Activated naive CD8-positive, alpha-beta T cell (primary cell): ENCODE results near the gene TRIM42.

ENCODE experiments used
- H3K27ac Mint-ChIP-seq: one replicate; pipeline ENCODE4 v1.8.0; 2021; ENCODE audit warnings: mixed read lengths
- H3K27me3 Mint-ChIP-seq: one replicate; pipeline ENCODE4 v1.8.0; 2021; ENCODE audit warnings: mixed read lengths
- H3K36me3 Mint-ChIP-seq: one replicate; pipeline ENCODE4 v1.8.0; 2021; ENCODE audit warnings: mixed read lengths
- H3K4me1 Mint-ChIP-seq: one replicate; pipeline ENCODE4 v1.8.0; 2021; ENCODE audit warnings: low read depth, mixed read lengths
- H3K4me3 Mint-ChIP-seq: one replicate; pipeline ENCODE4 v1.8.0; 2021; ENCODE audit warnings: mild to moderate bottlenecking, mixed read lengths
- H3K9me3 Mint-ChIP-seq: one replicate; pipeline ENCODE4 v1.8.0; 2021; ENCODE audit warnings: low read depth, mixed read lengths

Gene TRIM42

DNA sequence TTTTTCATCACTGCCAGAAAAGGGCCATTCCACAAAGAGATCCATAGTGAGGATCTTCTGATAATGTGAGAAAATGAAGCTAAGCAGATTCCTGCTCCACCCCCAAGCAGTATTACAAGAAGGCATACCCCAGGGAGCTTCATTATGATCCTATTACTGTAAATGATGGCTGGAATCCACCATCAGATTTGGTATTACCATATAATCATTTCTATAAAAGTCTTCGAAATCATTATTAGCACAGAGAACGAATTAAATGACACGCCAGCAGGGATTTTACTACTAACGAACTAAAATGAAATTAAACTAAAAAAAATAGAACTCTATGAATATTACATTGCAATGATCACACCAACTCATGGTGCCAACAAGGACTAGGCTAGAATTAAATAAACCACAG is 24.4 kb downstream of the TRIM42 start:
- no peaks in the 10 kb centered on the region for H3K4me1 Mint-ChIP-seq
- no peaks in the 10 kb centered on the region for H3K9me3 Mint-ChIP-seq
- no peak overlapping the region for H3K4me3 Mint-ChIP-seq
- H3K27ac Mint-ChIP-seq = no peak overlapping the region
- no peaks in the 10 kb centered on the region for H3K36me3 Mint-ChIP-seq
- H3K27me3 Mint-ChIP-seq = peaks cover 2% of the 10 kb centered on the region

DNA sequence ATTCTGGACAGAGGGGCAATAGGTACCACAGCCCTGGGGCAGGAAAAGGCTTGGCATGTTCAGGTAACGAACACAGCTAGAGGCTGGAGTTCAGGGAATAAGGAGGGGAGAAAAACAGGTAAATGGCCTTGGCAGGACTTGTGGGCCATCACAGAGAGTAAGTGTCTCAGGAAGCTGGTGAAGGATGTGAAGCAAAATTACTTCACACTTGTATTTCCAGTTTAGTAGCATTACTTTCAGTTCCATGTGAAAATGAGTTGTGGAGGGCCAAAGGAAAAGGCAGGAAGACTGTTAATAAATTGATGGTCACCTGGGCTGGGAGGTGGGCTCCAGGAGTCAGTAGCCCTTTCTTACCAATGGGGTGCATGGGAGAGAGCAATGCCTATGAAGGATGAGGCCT is 25.6 kb downstream of the TRIM42 start:
- Mint-ChIP-seq H3K9me3 (no peaks in the 10 kb centered on the region), H3K4me1 (no peaks in the 10 kb centered on the region), H3K27me3 (peaks cover 2% of the 10 kb centered on the region), H3K27ac (no peak overlapping the region), H3K36me3 (no peaks in the 10 kb centered on the region), H3K4me3 (no peak overlapping the region)

DNA sequence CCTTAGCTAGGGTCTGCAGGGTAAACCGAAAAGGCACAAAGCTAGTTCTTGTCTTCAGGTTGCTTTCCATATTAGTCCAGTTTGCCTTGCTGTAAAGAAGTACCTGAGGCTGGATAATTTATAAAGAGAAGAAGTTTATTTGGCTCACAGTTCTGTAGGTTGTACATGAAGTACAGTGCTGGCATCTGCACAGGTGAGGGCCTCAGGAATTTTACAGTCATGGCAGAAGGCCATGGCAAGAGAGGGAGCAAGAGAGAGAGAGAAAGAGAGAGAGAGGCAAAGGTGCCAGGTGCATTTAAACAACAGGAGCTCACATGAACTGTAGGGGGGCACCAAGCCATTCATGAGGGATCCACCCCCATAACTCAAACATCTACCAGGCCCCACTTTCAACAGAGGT is 26.9 kb downstream of the TRIM42 start:
- Mint-ChIP-seq H3K4me3 (no peak overlapping the region), H3K27me3 (peaks cover 2% of the 10 kb centered on the region), H3K36me3 (no peaks in the 10 kb centered on the region), H3K27ac (no peak overlapping the region), H3K4me1 (no peaks in the 10 kb centered on the region), H3K9me3 (no peaks in the 10 kb centered on the region)

DNA sequence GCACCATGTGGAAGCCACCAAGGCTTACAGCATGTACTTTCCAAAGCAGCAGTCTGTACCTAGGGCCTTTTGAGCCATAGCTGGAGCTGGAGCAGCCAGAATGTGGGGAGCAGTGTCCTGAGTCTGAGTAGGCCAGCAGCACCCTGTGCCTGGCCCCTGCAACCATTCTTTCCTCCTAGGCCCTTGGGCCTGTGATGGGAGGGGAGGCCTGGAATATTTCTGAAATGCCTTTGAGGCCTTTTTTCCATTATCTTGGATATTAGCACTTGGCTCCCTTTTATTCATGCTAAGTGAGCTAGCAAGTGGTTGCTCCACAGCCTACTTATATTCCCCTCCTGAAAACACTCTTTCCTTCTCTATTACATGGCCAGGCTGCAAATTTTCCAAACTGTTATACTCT is 28.1 kb downstream of the TRIM42 start:
- H3K4me3 Mint-ChIP-seq = no peak overlapping the region

DNA sequence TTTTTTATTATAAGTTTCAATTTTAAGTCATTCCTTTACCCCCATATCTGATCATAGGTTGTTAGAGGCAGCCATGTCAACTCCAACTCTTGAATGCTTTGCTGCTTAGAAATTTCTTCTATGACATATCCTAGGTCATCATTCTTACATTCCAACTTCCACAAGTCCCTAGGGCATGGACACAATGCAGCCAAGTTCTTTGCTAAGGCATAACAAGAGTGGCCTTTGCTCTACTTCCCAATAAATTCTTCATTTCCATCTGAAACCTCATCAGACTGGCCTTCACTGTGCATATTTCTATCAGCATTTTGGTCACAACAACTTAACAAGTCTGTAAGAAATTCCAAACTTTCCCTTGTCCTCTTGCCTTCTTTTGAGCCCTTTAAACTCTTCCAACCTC is 28.5 kb downstream of the TRIM42 start:
- no peak overlapping the region for H3K27ac Mint-ChIP-seq

More for the DNA sequence above, 28.1 kb downstream of the TRIM42 start:
- H3K27me3 Mint-ChIP-seq = no peaks in the 10 kb centered on the region
- H3K4me1 Mint-ChIP-seq = no peaks in the 10 kb centered on the region
- H3K36me3 Mint-ChIP-seq = no peaks in the 10 kb centered on the region
- no peaks in the 10 kb centered on the region for H3K9me3 Mint-ChIP-seq
- no peak overlapping the region for H3K27ac Mint-ChIP-seq

DNA sequence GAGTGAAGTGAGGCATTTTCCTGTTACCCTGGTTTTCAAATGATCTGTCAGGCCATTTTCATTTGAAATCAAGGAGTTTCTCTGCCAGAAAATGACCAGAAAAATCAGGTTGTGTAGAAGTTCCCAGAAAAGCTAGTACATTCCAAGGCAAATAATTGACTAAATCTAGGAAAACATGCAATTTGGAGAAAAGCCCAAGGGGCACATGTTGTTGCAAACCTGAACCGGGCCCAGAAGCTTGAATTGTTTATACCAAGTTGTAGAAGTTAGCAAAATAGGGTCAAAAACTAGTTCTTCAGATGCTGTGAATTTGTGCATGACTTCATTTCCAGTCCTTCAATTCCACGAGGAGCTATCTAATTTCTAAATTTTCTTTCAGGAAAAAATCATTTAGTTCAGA is 31.0 kb downstream of the TRIM42 start:
- no peaks in the 10 kb centered on the region for H3K9me3 Mint-ChIP-seq
- no peak overlapping the region for H3K27ac Mint-ChIP-seq
- H3K36me3 Mint-ChIP-seq = no peaks in the 10 kb centered on the region
- H3K27me3 Mint-ChIP-seq = no peaks in the 10 kb centered on the region
- H3K4me1 Mint-ChIP-seq = no peaks in the 10 kb centered on the region
- H3K4me3 Mint-ChIP-seq = no peak overlapping the region

More for the DNA sequence above, 28.5 kb downstream of the TRIM42 start:
- no peaks in the 10 kb centered on the region for H3K27me3 Mint-ChIP-seq
- no peaks in the 10 kb centered on the region for H3K9me3 Mint-ChIP-seq
- no peaks in the 10 kb centered on the region for H3K4me1 Mint-ChIP-seq
- H3K36me3 Mint-ChIP-seq = no peaks in the 10 kb centered on the region
- H3K4me3 Mint-ChIP-seq = no peak overlapping the region

DNA sequence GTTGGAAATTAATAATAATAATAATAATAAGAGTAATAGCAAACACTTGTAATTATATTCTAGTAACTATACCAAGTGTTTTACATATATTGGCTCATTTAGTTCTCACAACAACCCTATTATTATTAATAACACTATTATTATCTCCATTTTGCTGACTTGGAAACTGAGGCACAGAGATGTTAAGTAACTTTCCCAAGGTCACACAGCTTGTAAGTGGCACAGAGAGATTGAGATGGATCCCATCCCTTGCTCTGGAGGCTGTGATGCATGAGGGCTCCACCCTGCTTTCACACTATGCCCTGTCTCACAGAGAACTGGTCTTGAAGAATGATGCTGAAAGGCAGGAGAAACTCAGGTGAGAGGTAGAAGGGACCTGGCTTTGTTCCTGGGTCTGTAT is 31.9 kb downstream of the TRIM42 start:
- Mint-ChIP-seq H3K27me3 (no peaks in the 10 kb centered on the region), H3K27ac (no peak overlapping the region), H3K4me1 (no peaks in the 10 kb centered on the region), H3K36me3 (no peaks in the 10 kb centered on the region), H3K4me3 (no peak overlapping the region), H3K9me3 (no peaks in the 10 kb centered on the region)

DNA sequence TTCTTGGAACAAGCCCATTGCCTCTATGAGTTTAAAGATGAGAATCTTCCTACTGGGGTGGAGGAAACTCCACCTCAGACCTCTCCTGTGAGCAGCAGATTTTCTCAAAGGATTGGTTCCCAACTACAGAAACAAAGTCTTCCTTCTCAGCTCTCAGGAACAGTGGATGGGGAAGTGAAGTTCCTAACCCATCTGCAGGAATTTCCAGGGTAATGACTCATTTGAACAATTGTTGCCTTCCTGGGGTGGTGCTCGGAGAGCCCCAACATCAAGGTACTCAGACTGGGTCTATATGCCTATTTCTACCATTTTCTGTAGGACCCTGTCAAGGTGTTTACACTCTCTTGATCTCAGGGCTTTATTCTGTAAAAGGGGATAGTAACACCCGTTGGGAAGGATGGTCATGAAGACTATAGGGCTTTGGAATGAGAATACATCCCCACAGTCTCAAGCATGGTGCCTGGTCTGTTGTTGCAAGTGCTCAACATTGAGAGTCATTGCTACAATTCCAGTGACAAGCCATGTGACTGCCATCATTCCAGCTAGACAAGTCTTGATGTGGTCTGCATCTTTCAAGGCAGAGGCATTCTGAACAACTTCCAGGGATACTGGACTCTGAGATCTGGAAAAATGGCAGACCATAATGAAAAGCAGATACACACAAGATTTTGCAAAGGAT is 33.0 kb downstream of the TRIM42 start:
- Mint-ChIP-seq H3K27me3 (no peaks in the 10 kb centered on the region), H3K27ac (no peak overlapping the region), H3K36me3 (no peaks in the 10 kb centered on the region), H3K9me3 (no peaks in the 10 kb centered on the region), H3K4me3 (no peak overlapping the region), H3K4me1 (no peaks in the 10 kb centered on the region)

DNA sequence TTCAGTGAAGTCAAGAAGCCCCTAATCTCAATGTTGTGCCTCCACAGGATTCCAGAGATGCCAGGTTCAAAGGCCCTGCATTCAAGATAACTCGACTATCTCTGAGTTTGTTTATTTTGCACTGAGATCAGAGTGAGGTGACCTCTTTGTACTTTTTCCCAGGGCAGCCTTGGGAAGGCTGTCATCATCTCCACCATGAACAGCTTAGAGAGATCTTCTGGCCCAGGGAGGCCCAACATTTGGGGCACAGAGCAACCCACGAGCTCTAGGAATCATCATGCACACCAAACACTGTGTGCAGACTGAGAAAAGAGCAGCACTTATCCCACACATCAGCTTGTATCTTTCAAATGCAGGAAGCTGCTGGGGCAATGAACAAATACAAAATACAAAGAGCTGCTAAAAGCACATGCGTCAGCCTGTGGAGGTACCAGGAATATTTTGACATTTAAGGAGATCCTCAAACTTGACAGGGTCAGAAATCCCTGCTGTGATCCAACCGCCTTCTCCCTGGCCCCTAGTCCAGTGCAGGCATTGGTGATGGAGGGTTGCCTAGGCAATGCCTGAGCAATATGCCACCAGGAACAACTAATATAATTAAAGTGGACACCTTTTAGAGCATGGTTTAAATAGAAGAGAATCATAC is 33.6 kb downstream of the TRIM42 start:
- Mint-ChIP-seq H3K9me3 (no peaks in the 10 kb centered on the region), H3K27me3 (no peaks in the 10 kb centered on the region), H3K36me3 (no peaks in the 10 kb centered on the region), H3K4me3 (no peak overlapping the region), H3K27ac (no peak overlapping the region), H3K4me1 (no peaks in the 10 kb centered on the region)

DNA sequence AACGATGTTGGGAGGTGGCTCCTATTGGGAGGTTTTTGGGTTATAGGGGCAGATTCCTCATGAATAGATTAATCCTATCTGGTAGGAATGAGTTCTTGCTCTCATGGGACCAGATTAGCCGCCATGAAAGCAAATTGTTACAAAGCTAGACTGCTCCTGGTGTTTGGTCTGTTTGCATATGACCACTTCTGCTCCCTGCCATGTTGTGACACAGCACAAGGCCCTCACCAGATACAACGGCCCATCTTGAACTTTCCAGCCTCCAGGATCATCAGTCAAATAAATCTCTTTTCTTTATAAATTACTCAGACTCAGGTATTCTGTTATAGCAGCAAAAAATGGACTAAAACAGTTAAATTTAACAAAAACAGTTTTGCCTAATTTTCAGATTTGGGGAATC is 34.4 kb downstream of the TRIM42 start:
- Mint-ChIP-seq H3K4me3 (no peak overlapping the region), H3K4me1 (no peaks in the 10 kb centered on the region), H3K27me3 (no peaks in the 10 kb centered on the region), H3K27ac (no peak overlapping the region), H3K9me3 (no peaks in the 10 kb centered on the region), H3K36me3 (no peaks in the 10 kb centered on the region)

DNA sequence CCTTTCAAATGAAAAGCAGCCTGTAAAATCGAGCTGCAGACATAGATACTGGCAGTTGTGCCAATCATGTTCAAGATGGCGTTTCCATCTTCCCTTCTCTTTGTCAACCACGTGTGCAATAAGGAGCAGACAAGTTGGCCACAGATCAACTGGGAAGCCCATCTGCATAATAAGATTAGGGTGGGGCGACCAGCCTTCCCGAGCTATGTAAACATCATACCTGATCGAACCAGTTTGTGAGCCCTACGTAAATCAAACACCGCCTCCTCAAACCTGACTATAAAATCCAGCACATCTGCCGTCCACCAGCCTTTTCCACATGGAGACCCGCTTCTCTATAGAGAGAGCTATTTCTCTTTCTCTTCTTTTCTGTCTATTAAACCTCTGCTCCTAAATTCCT is 37.2 kb downstream of the TRIM42 start:
- no peaks in the 10 kb centered on the region for H3K9me3 Mint-ChIP-seq
- no peaks in the 10 kb centered on the region for H3K4me1 Mint-ChIP-seq
- no peaks in the 10 kb centered on the region for H3K36me3 Mint-ChIP-seq
- no peaks in the 10 kb centered on the region for H3K27me3 Mint-ChIP-seq
- no peak overlapping the region for H3K4me3 Mint-ChIP-seq
- no peak overlapping the region for H3K27ac Mint-ChIP-seq

DNA sequence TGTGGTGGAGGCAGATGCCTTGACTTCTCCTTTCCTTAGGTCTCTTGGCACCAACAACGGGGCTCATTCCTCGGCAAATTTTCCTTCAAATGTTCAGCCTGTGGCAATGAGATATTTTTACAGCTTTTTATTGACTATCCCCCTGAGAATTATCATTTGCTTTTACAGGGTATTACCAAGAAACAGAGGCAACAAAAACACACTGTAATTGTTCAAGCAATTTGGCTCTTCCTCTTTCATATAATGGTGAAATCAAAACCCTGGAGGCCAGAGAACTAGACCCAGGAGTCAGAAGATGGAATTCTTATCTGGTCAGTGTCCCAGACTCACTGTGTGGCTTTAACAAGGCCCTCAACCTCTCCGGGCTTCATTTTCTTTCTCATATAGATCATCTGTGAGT is 40.1 kb downstream of the TRIM42 start:
- Mint-ChIP-seq H3K27me3 (peaks cover 2% of the 10 kb centered on the region), H3K27ac (no peak overlapping the region), H3K36me3 (no peaks in the 10 kb centered on the region), H3K4me1 (no peaks in the 10 kb centered on the region), H3K9me3 (no peaks in the 10 kb centered on the region), H3K4me3 (no peak overlapping the region)

DNA sequence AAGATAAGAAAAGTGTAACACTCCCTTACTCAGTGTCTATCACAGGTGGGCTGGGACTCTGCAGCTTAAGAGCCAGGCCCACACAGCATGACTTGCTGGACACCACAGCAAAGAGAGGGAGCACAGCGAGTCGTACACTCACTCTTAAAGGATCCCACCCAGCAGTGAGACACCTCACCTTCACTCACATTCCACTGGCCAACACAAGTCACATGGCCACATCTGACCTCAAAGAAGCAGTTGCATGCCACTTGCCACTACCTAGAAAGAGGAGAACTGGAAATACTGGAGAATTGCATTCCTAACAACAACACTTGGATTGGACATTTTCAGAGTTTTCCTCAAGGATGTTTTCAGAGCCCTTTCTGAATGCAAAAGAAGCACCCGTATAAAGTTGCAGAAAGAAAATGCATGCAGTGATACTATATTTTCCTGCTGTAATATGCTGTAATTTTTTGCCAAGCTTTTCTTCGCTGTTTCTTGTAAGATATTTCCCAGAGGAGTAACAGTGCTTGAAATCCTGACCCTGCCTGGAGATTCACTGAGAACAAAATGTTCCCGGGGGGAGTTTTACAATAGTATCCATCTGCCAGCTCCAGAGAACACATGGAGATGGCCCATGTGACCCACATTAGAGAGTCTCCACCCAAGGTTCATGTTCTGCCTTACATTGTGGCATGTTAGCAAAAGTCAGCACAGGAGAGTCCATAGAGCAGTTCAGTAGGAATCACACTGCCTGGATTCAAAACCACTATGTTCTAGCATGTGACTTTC is 42.2 kb downstream of the TRIM42 start:
- H3K4me3 Mint-ChIP-seq = no peak overlapping the region
- H3K9me3 Mint-ChIP-seq = no peaks in the 10 kb centered on the region
- H3K27me3 Mint-ChIP-seq = peaks cover 6% of the 10 kb centered on the region
- no peaks in the 10 kb centered on the region for H3K36me3 Mint-ChIP-seq
- no peak overlapping the region for H3K27ac Mint-ChIP-seq
- no peaks in the 10 kb centered on the region for H3K4me1 Mint-ChIP-seq

DNA sequence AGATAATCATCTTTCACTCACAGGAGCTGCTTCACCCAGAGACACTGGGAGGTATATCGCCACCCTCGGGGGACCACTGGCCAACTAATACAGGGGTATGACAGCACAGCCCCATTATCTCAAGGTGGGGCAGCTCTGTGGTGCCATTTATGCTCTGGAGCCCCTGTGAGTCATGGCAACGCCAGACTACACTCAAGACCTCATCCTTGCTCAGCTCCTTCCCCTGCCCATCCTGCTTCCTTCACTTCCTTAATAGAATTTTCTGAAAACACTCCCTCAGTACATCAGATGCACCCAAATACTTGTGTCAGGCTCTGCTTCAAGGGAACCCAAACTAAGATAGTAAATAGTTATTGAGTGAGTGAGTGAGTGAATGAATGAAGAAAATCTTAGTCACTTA is 45.7 kb downstream of the TRIM42 start:
- Mint-ChIP-seq H3K9me3 (no peaks in the 10 kb centered on the region), H3K36me3 (no peaks in the 10 kb centered on the region), H3K27me3 (peaks cover 6% of the 10 kb centered on the region), H3K4me3 (no peak overlapping the region), H3K27ac (no peak overlapping the region), H3K4me1 (no peaks in the 10 kb centered on the region)
